ENCODE measurements around the gene DHFR. TPM values are rescaled to one million over a fixed set of nuclear protein-coding genes. Genes with fewer than 3 reads are reported as not detected.

DHFR gene
- total and polyA plus RNA-seq, 2 of the 8 experiments (the other 6 are each of a cell fraction or from before 2014, with no cell fraction given) = 46.4 to 88.9 TPM

DNA sequence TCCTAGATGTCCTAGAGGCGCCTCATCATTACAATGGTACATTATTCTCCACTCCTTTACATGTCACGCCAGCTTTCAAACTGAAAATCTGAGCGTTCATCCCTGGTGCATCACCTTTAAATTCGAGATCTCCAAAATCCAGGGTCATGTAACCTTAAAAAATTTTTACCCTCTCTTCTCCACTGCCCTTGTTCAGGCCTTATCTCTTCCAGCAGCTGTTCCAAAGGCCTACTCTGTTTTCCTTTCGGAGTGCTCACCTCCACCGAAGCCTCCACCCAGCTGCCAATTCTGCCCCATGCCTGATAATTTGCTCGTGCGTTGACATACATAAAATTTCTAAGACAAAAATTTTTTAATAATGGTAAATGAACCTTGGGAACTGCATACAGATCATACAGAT, 1.3 kb downstream of the DHFR start:
- Histone ChIP-seq H3K4ac (replicated peaks; ENCODE audit: insufficient read length, low read depth, low read length) (no peak overlapping the region), H4K5ac (ENCODE audit: insufficient read length, low read depth, low read length) (no peak overlapping the region), H3K27ac (ENCODE audit: low read depth, low read length) (no peak overlapping the region), H2AK5ac (ENCODE audit: low read depth, low read length) (no peak overlapping the region), H3K18ac (ENCODE audit: extremely low read depth, low read length) (no peak overlapping the region), H2BK15ac (ENCODE audit: low read length) (no peak overlapping the region), H3K56ac (replicated peaks; ENCODE audit: insufficient read length, low read depth, low read length) (no peak overlapping the region), H3K27me3 (replicated peaks in 1 of 4; ENCODE audit: control insufficient read depth in 3 of 4, extremely low read depth in 1 of 4, insufficient read depth in 3 of 4, low read length in 3 of 4) (no peaks in the 10 kb centered on the region), H3K79me2 (ENCODE audit: control insufficient read depth in 1 of 2, insufficient read depth in 2 of 2, low read length in 2 of 2) (peaks cover 7 to 26% of the 10 kb centered on the region in 2 experiments), H2BK20ac (ENCODE audit: low read length) (no peak overlapping the region), H3K23ac (ENCODE audit: insufficient read length) (no peak overlapping the region), H3K36me3 (ENCODE audit: control insufficient read depth in 2 of 4, insufficient read depth in 4 of 4, low read length in 3 of 4) (peaks cover 0 to 18% (median 11%) of the 10 kb centered on the region in 4 experiments; a peak in 6 of 8 replicates), H3K23me2 (ENCODE audit: low read depth, low read length) (peaks cover 9% of the 10 kb centered on the region; the same call in 1 of the 2 replicates), H3K14ac (ENCODE audit: insufficient read length) (no peak overlapping the region), H4K20me1 (replicated peaks in 1 of 2; ENCODE audit: control insufficient read depth in 1 of 2, insufficient read depth in 2 of 2, low read length in 2 of 2) (peaks cover 0 to 2% of the 10 kb centered on the region in 2 experiments), H2AFZ (ENCODE audit: low read length) (no peak overlapping the region), H3K79me1 (ENCODE audit: low read depth, low read length) (no peaks in the 10 kb centered on the region; the same call in 1 of the 2 replicates), H2BK5ac (ENCODE audit: low read depth, low read length) (no peak overlapping the region), H2BK12ac (ENCODE audit: low read depth, low read length) (no peak overlapping the region), H4K8ac (ENCODE audit: extremely low read depth, insufficient read depth, low read length) (no peak overlapping the region), H3K4me2 (ENCODE audit: insufficient read depth in 1 of 2, low read depth in 2 of 2, low read length in 2 of 2) (peak overlapping the region; percentile 83 to 98), H3K9me3 (ENCODE audit: insufficient read depth in 2 of 2, low read depth in 1 of 2, low read length in 1 of 2) (no peaks in the 10 kb centered on the region), H4K91ac (replicated peaks; ENCODE audit: insufficient read length, low read length) (no peak overlapping the region), H3K9ac (replicated peaks in 1 of 4; ENCODE audit: extremely low read depth in 1 of 4, low read depth in 3 of 4, low read length in 3 of 4) (peak overlapping the region; percentile 93 to 96 (median 94)), H3K4me1 (replicated peaks in 1 of 4; ENCODE audit: control insufficient read depth in 3 of 4, insufficient read depth in 4 of 4, low read length in 3 of 4) (peaks cover 0 to 5% (median 2%) of the 10 kb centered on the region in 4 experiments; a peak in 3 of 7 replicates), H2BK120ac (replicated peaks; ENCODE audit: low read depth, low read length) (no peak overlapping the region), H3K4me3 (ENCODE audit: extremely low read depth in 1 of 4, insufficient read depth in 2 of 4, low read depth in 3 of 4, low read length in 4 of 4) (peak overlapping the region; percentile 60 to 100 (median 95))
- CTCF ChIA-PET (ENCODE audit: partially characterized antibody) = interaction anchor here (0.8 kb wide), 1 partner anchor 385 kb away, joined by 3 read pairs; no protein-coding TSS in a partner anchor
- POLR2A ChIA-PET (ENCODE audit: partially characterized antibody) = interaction anchor here (0.6 to 3.2 kb wide), 13 partner anchors 11 to 296 kb away, joined by 3 to 13 read pairs (median 3); partner anchors contain the start of gene FAM151B
- 54% methylated on average over 8 of the region's 8 CpGs; no CpG with 5 or more reads in 1 of the 2 experiments for WGBS, 2 experiments (ENCODE audit: extremely low coverage in 1 of 2, insufficient coverage in 1 of 2, insufficient read length in 1 of 2, insufficient replicate concordance in 2 of 2, low coverage in 1 of 2, low lambda C conversion rate in 2 of 2, missing lambda C conversion rate in 1 of 2)
- no peak for FAIRE-seq
- TF ChIP-seq GABPA (IDR thresholded peaks at IDR 0.05; ENCODE audit: borderline replicate concordance, insufficient read depth, low read length) = no peak
- no peak for TF ChIP-seq POLR2A (IDR thresholded peaks at IDR 0.05; ENCODE audit: control extremely low read depth in 1 of 2, low read depth in 2 of 2, low read length in 2 of 2)
- TF ChIP-seq TEAD4 (IDR thresholded peaks at IDR 0.05; ENCODE audit: low read depth, low read length) = no peak
- TF ChIP-seq, protein P1, sequence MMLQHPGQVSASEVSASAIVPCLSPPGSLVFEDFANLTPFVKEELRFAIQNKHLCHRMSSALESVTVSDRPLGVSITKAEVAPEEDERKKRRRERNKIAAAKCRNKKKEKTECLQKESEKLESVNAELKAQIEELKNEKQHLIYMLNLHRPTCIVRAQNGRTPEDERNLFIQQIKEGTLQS (IDR thresholded peaks at IDR 0.05; ENCODE audit: insufficient read depth, low read depth, low read length) = no peak
- no peak for TF ChIP-seq RXRA (IDR thresholded peaks at IDR 0.05; ENCODE audit: insufficient read depth, low read depth, low read length)
- TF ChIP-seq BCL11A (IDR thresholded peaks at IDR 0.05; ENCODE audit: low read depth in 2 of 2, low read length in 2 of 2) = no peak
- no peak for TF ChIP-seq RNF2 (IDR thresholded peaks at IDR 0.05; ENCODE audit: borderline replicate concordance, low read depth, low read length, missing control alignments, poor library complexity, severe bottlenecking)
- no peak for DNase-seq (ENCODE audit: low read depth in 1 of 2, low spot score in 2 of 2)
